Vagina (tissue), 2 donors: ENCODE data around the gene C13orf42.

Experiments
- POLR2A ChIP-seq, 2 donors: fragments of 450-650 bp; IDR thresholded peaks; one replicate each; pipeline ENCODE4 v1.6.1; 2017; ENCODE audit warnings: antibody characterized with exemption in 2 of 2, mild to moderate bottlenecking in 2 of 2, moderate library complexity in 2 of 2
- POLR2AphosphoS5 ChIP-seq, 2 donors: sonication (generic); formaldehyde crosslinking; IDR thresholded peaks; one replicate each; pipeline ENCODE4 v1.9.0; 2017; ENCODE audit warnings: antibody characterized with exemption in 2 of 2, mild to moderate bottlenecking in 2 of 2, low read depth in 1 of 2; ENCODE audit not compliant: insufficient read depth in 1 of 2
- TF ChIP-seq, protein P1 (sequence below), 3 experiments: fragments of 450-650 bp in 2 of 3; fragments of 200-600 bp in 1 of 3; sonication (generic) in 1 of 3; IDR thresholded peaks; one replicate each; pipeline ENCODE4 v1.5.1; 2017 to 2019; ENCODE audit warnings: antibody characterized with exemption in 3 of 3, mild to moderate bottlenecking in 2 of 3, moderate library complexity in 2 of 3

DNA sequence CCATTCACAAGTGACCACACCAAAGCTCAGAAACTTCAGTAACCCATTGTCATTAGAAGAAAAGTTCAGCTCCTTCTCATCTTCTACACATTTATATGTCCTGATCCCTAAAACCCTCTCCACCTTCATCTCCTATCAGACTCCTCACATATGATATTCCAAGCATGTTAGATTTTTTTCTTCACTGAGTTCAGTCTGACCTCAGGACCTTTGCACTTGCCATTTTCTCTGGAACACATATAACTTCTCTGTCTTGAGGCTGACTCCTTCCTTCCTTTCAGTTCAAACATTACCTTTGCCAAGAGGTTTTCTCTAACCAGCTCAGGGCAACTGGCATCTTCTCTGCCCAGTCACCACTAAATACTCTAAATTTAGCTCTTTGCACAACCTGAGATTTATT is 54.1 kb downstream of the C13orf42 start:
- TF ChIP-seq, protein P1, sequence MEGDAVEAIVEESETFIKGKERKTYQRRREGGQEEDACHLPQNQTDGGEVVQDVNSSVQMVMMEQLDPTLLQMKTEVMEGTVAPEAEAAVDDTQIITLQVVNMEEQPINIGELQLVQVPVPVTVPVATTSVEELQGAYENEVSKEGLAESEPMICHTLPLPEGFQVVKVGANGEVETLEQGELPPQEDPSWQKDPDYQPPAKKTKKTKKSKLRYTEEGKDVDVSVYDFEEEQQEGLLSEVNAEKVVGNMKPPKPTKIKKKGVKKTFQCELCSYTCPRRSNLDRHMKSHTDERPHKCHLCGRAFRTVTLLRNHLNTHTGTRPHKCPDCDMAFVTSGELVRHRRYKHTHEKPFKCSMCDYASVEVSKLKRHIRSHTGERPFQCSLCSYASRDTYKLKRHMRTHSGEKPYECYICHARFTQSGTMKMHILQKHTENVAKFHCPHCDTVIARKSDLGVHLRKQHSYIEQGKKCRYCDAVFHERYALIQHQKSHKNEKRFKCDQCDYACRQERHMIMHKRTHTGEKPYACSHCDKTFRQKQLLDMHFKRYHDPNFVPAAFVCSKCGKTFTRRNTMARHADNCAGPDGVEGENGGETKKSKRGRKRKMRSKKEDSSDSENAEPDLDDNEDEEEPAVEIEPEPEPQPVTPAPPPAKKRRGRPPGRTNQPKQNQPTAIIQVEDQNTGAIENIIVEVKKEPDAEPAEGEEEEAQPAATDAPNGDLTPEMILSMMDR (IDR thresholded peaks at IDR 0.05) = no peak
- no peak for TF ChIP-seq POLR2A (IDR thresholded peaks at IDR 0.05)
- no peak for TF ChIP-seq POLR2AphosphoS5 (IDR thresholded peaks at IDR 0.05; ENCODE audit: insufficient read depth in 1 of 2, low read depth in 1 of 2)
